ENCODE data around the gene TSPAN32. TPM values are rescaled to one million over a fixed set of nuclear protein-coding genes. Genes with fewer than 3 reads are reported as not detected.

TSPAN32 gene
- total RNA-seq, 3 donors from 2014 or later (not counting 1 experiment from before 2014, with no cell fraction given): 268 to 327 (median 299) TPM

GRCh38 chr11:2271077-2271326 is 30.8 kb upstream of the TSPAN32 start:
- peak overlapping the region in 1 of 2 donors; percentile 70 for H3K27ac Mint-ChIP-seq
- H3K9me3 Mint-ChIP-seq: no peaks in the 10 kb centered on the region
- DNase-seq (peak; percentile 75 to 77), ATAC-seq (peak; percentile 76 to 88 (median 78))
- H3K4me1 ChIP-seq (ENCODE audit: control insufficient read depth, insufficient read depth, low read length): peaks cover 47% of the 10 kb centered on the region
- H3K4me3 ChIP-seq (ENCODE audit: low read length): peak overlapping the region; percentile 42
- H3K27me3 Mint-ChIP-seq (ENCODE audit: low read depth in 2 of 2): no peaks in the 10 kb centered on the region
- no peaks in the 10 kb centered on the region for H3K9me3 ChIP-seq (ENCODE audit: control insufficient read depth, insufficient read depth, low read length)
- no peak overlapping the region for H3K27ac ChIP-seq (ENCODE audit: low read length)
- no peak for TF ChIP-seq CTCF (IDR thresholded peaks at IDR 0.05)
- H3K4me3 Mint-ChIP-seq: peak overlapping the region; percentile 25
- 3% methylated on average over 28 of the region's 28 CpGs for WGBS (ENCODE audit: insufficient coverage)
- no peaks in the 10 kb centered on the region for H3K36me3 Mint-ChIP-seq
- H3K27me3 ChIP-seq (ENCODE audit: control insufficient read depth, insufficient read depth, low read length): peaks cover 2% of the 10 kb centered on the region
- intact Hi-C loops (cut with micrococcal nuclease): loop anchor here (2.0 kb wide), 1 partner anchor 74 kb away; no protein-coding TSS in a partner anchor
- H3K36me3 ChIP-seq (ENCODE audit: control insufficient read depth, insufficient read depth, low read length): no peaks in the 10 kb centered on the region
- H3K4me1 Mint-ChIP-seq: peaks cover 18 to 37% of the 10 kb centered on the region in 2 donors

- Histone ChIP-seq H3K9me3 (ENCODE audit: control insufficient read depth, insufficient read depth, low read length) (no peaks in the 10 kb centered on the region), H3K4me3 (ENCODE audit: low read length) (no peak overlapping the region), H3K36me3 (ENCODE audit: control insufficient read depth, insufficient read depth, low read length) (no peaks in the 10 kb centered on the region), H3K4me1 (ENCODE audit: control insufficient read depth, insufficient read depth, low read length) (peaks cover 41% of the 10 kb centered on the region), H3K27me3 (ENCODE audit: control insufficient read depth, insufficient read depth, low read length) (peaks cover 2% of the 10 kb centered on the region), H3K27ac (ENCODE audit: low read length) (no peak overlapping the region)
- peaks cover 12 to 33% of the 10 kb centered on the region in 2 donors for H3K4me1 Mint-ChIP-seq
- H3K9me3 Mint-ChIP-seq: no peaks in the 10 kb centered on the region
- H3K27ac Mint-ChIP-seq: peak overlapping the region in 1 of 2 donors; percentile 46
- H3K36me3 Mint-ChIP-seq: no peaks in the 10 kb centered on the region
- DNase-seq (peak in 1 of 2 donors; percentile 15), ATAC-seq (no peak)
- WGBS (ENCODE audit: insufficient coverage): 40% methylated on average over 45 of the region's 45 CpGs
- H3K27me3 Mint-ChIP-seq (ENCODE audit: low read depth in 2 of 2): no peaks in the 10 kb centered on the region
- intact Hi-C loops (cut with micrococcal nuclease): loop anchor here (2.0 kb wide), 1 partner anchor 75 kb away; no protein-coding TSS in a partner anchor
- no peak for TF ChIP-seq CTCF (IDR thresholded peaks at IDR 0.05)
- peak overlapping the region; percentile 61 for H3K4me3 Mint-ChIP-seq
Observed at GRCh38 chr11:2271327-2272227, 30.2 kb upstream of the TSPAN32 start.

- Histone ChIP-seq H3K36me3 (ENCODE audit: control insufficient read depth, insufficient read depth, low read length) (no peaks in the 10 kb centered on the region), H3K27me3 (ENCODE audit: control insufficient read depth, insufficient read depth, low read length) (peaks cover 2% of the 10 kb centered on the region), H3K4me3 (ENCODE audit: low read length) (no peak overlapping the region), H3K27ac (ENCODE audit: low read length) (no peak overlapping the region), H3K9me3 (ENCODE audit: control insufficient read depth, insufficient read depth, low read length) (no peaks in the 10 kb centered on the region), H3K4me1 (ENCODE audit: control insufficient read depth, insufficient read depth, low read length) (peaks cover 33% of the 10 kb centered on the region)
- DNase-seq: peak in 1 of 2 donors; percentile 13
- intact Hi-C loops (cut with micrococcal nuclease): no loop called here
- peaks cover 13 to 33% of the 10 kb centered on the region in 2 donors for H3K4me1 Mint-ChIP-seq
- H3K27ac Mint-ChIP-seq: peak overlapping the region in 1 of 2 donors; percentile 20
- 91% methylated on average over 21 of the region's 21 CpGs for WGBS (ENCODE audit: insufficient coverage)
- H3K9me3 Mint-ChIP-seq: no peaks in the 10 kb centered on the region
- H3K27me3 Mint-ChIP-seq (ENCODE audit: low read depth in 2 of 2): no peaks in the 10 kb centered on the region
- no peak for ATAC-seq
- no peaks in the 10 kb centered on the region for H3K36me3 Mint-ChIP-seq
- peak overlapping the region; percentile 56 for H3K4me3 Mint-ChIP-seq
- no peak for TF ChIP-seq CTCF (IDR thresholded peaks at IDR 0.05)
Observed at GRCh38 chr11:2272228-2272945, 29.4 kb upstream of the TSPAN32 start.
